PC-3 (cell line): Measurements from ENCODE around the gene OR56A5. TPM values are rescaled to one million over a fixed set of nuclear protein-coding genes. Genes with fewer than 3 reads are reported as not detected.

Source experiments
- ATAC-seq: fragments of 200-7000 bp; cut with Tn5 transposase; 2 replicates; pipeline ENCODE4 v1.9.1; 2020; ENCODE audit warnings: mild to moderate bottlenecking, moderate library complexity
- BruUV-seq: library from RNA; stranded (reverse); fragments of 400-500 nt; replicated peaks from 2 replicates; lab custom pipeline; 2021; lab: Mats Ljungman, UMichigan
- CTCF ChIA-PET: fragments of 300-600 bp; sonication (Branson Sonifier 250); formaldehyde crosslinking; loops from one replicate; lab custom pipeline; 2022; ENCODE audit warnings: antibody characterized with exemption; lab: Charles Lee
- POLR2A ChIA-PET: fragments of 300-600 bp; sonication (Branson Sonifier 250); formaldehyde crosslinking; loops from one replicate; lab custom pipeline; 2022; ENCODE audit warnings: antibody characterized with exemption; ENCODE audit not compliant: unreplicated experiment; lab: Charles Lee
- DNase-seq: peaks from one replicate; pipeline ENCODE4 v3.0.0-alpha.2; 2015
- H2AFZ ChIP-seq: fragments of 300-600 bp; sonication (generic); 2 replicates; pipeline ENCODE4 v1.6.0; 2016; ENCODE audit warnings: antibody characterized with exemption, low read length
- H3F3A ChIP-seq: fragments of 300-600 bp; sonication (generic); one replicate; pipeline ENCODE4 v1.6.0; 2017; ENCODE audit warnings: antibody characterized with exemption, low read length, control low read depth, mild to moderate bottlenecking; ENCODE audit not compliant: unreplicated experiment
- H3K27ac ChIP-seq: fragments of 300-600 bp; sonication (generic); 2 replicates; pipeline ENCODE4 v1.5.1; 2016; ENCODE audit warnings: mild to moderate bottlenecking, low read length
- H3K27me3 ChIP-seq: fragments of 300-600 bp; sonication (generic); 2 replicates; pipeline ENCODE4 v1.6.1; 2016; ENCODE audit warnings: low read length, mixed read lengths
- H3K36me3 ChIP-seq: fragments of 300-600 bp; sonication (generic); 2 replicates; pipeline ENCODE4 v1.6.1; 2016; ENCODE audit warnings: low read depth, mixed run types, low read length, mixed read lengths
- H3K4me1 ChIP-seq: fragments of 300-600 bp; sonication (generic); 2 replicates; pipeline ENCODE4 v1.5.1; 2016; ENCODE audit warnings: low read length; ENCODE audit not compliant: insufficient read depth
- H3K4me2 ChIP-seq: fragments of 300-600 bp; sonication (generic); 2 replicates; pipeline ENCODE4 v1.6.0; 2016; ENCODE audit warnings: low read length
- H3K4me3 ChIP-seq: fragments of 300-600 bp; sonication (generic); 2 replicates; pipeline ENCODE4 v1.5.1; 2016; ENCODE audit warnings: mild to moderate bottlenecking, low read length, mixed read lengths
- H3K79me2 ChIP-seq: fragments of 300-600 bp; sonication (generic); 2 replicates; pipeline ENCODE4 v1.6.1; 2017; ENCODE audit warnings: low read length, mixed read lengths
- H3K9ac ChIP-seq: fragments of 300-600 bp; sonication (generic); 2 replicates; pipeline ENCODE4 v1.6.0; 2016; ENCODE audit warnings: mild to moderate bottlenecking, low read length
- H3K9me2 ChIP-seq: fragments of 300-600 bp; sonication (generic); replicated peaks from 2 replicates; pipeline ENCODE4 v1.6.1; 2016; ENCODE audit warnings: mixed run types, low read length, mixed read lengths
- H3K9me3 ChIP-seq: fragments of 300-600 bp; sonication (generic); 2 replicates; pipeline ENCODE4 v1.6.1; 2016; ENCODE audit warnings: low read length, mixed read lengths
- H4K20me1 ChIP-seq: fragments of 300-600 bp; sonication (generic); 2 replicates; pipeline ENCODE4 v1.6.1; 2016; ENCODE audit warnings: low read length, mixed read lengths
- EZH2 ChIP-seq: fragments of 300-600 bp; sonication (generic); IDR thresholded peaks from one replicate; pipeline ENCODE4 v1.6.1; 2017; ENCODE audit warnings: antibody characterized with exemption, mild to moderate bottlenecking, low read length; ENCODE audit not compliant: unreplicated experiment
- EZH2phosphoT487 ChIP-seq: fragments of 300-600 bp; sonication (generic); IDR thresholded peaks from 2 replicates; pipeline ENCODE4 v1.6.1; 2018; ENCODE audit warnings: mild to moderate bottlenecking, antibody characterized with exemption, low read length, borderline replicate concordance
- intact Hi-C: fragments of 100-400 bp; cut with micrococcal nuclease; formaldehyde crosslinking; loops from 2 replicates; pipeline ENCODE4 v1.9.0; 2023
- total RNA-seq: library from RNA; depleted of rRNA; stranded (reverse); fragments of >200 nt; gene quantifications from 2 replicates; pipeline ENCODE4 v1.2.3, GENCODE V29; 2014; rRNA removed
- TF ChIP-seq, protein P1 (sequence below): fragments of 300-600 bp; sonication (generic); conservative IDR thresholded peaks from 2 replicates; pipeline ENCODE4 v1.5.1; 2017; ENCODE audit warnings: antibody characterized with exemption, low read depth, mild to moderate bottlenecking, low read length

Gene OR56A5
- total RNA-seq, 1 experiment from 2014 or later = not detected

DNA sequence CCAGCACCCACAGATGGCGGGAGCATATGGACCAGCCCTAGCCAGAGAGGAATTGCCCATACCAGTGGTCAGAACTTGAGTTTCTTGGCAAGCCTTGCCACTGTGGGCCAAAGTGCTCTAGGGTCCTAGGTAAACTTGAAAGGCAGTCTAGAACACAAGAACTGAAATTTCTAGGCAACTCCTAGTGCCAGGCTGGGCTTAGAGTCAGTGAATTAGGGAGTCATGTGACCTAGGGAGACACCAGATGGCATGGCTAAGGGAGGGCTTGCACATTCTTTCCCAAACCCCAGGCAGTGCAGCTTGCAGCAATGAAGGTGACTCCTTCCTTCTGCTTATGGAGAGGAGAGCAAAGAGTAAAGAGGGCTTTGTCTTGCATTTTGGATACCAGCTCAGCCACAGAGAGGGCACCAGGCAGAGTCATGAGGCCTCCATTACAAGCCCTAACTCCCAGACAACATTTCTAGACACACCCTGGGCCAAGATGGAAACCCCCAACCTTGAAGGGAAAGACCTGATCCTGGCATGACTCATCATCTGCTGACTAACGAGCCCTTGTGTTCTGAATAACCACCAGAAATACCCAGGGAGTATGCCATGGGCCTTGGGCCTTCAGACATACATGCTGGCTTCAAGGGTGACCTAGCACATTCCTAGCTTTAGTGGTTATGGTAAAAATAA is 45.4 kb downstream of the OR56A5 start:
- Histone ChIP-seq H3K36me3 (no peaks in the 10 kb centered on the region), H3K27me3 (no peaks in the 10 kb centered on the region), H3K9me3 (no peaks in the 10 kb centered on the region), H3K4me1 (no peaks in the 10 kb centered on the region), H3K27ac (no peak overlapping the region), H3K4me3 (no peak overlapping the region), H3K4me2 (no peak overlapping the region), H3K79me2 (no peaks in the 10 kb centered on the region), H3K9ac (no peak overlapping the region), H4K20me1 (no peaks in the 10 kb centered on the region), H3K9me2 (no peaks in the 10 kb centered on the region), H2AFZ (no peak overlapping the region), H3F3A (no peaks in the 10 kb centered on the region)
- no peak for TF ChIP-seq EZH2
- TF ChIP-seq EZH2phosphoT487 = no peak
- TF ChIP-seq, protein P1, sequence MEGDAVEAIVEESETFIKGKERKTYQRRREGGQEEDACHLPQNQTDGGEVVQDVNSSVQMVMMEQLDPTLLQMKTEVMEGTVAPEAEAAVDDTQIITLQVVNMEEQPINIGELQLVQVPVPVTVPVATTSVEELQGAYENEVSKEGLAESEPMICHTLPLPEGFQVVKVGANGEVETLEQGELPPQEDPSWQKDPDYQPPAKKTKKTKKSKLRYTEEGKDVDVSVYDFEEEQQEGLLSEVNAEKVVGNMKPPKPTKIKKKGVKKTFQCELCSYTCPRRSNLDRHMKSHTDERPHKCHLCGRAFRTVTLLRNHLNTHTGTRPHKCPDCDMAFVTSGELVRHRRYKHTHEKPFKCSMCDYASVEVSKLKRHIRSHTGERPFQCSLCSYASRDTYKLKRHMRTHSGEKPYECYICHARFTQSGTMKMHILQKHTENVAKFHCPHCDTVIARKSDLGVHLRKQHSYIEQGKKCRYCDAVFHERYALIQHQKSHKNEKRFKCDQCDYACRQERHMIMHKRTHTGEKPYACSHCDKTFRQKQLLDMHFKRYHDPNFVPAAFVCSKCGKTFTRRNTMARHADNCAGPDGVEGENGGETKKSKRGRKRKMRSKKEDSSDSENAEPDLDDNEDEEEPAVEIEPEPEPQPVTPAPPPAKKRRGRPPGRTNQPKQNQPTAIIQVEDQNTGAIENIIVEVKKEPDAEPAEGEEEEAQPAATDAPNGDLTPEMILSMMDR = no peak
- DNase-seq (peak; percentile 35), ATAC-seq (no peak)
- intact Hi-C loops = no loop called here
- no TSS peak for BruUV-seq
- ChIA-PET CTCF (no interaction called here), POLR2A (no interaction called here)

Other genes starting within 250 kb of the OR56A5 start
- not detected in 2 replicates for gene OR56B1, start 232.0 kb downstream of the OR56A5 start, total RNA-seq
- not detected in 2 replicates for gene OR52N4, start 214.3 kb downstream of the OR56A5 start, total RNA-seq
- gene OR52N5, start 185.1 kb downstream of the OR56A5 start, total RNA-seq = not detected in 2 replicates
- gene OR52N1, start 177.2 kb downstream of the OR56A5 start, total RNA-seq = not detected in 2 replicates
- gene OR52N2, start 159.6 kb downstream of the OR56A5 start, total RNA-seq = not detected in 2 replicates
- not detected in 2 replicates for gene OR52E6, start 126.6 kb downstream of the OR56A5 start, total RNA-seq
- gene OR52E8, start 110.8 kb downstream of the OR56A5 start, total RNA-seq = not detected in 2 replicates
- gene OR52E4, start 87.9 kb downstream of the OR56A5 start, total RNA-seq = not detected in 2 replicates
- not detected in 2 replicates for gene OR52E5, start 75.3 kb downstream of the OR56A5 start, total RNA-seq
- gene OR56A3, start 26.2 kb downstream of the OR56A5 start, total RNA-seq = not detected in 2 replicates
- not detected in 2 replicates for gene OR52L1, start 18.5 kb upstream of the OR56A5 start, total RNA-seq
- not detected in 2 replicates for gene OR56A4, start 38.5 kb upstream of the OR56A5 start, total RNA-seq
- not detected in 2 replicates for gene OR56A1, start 62.3 kb upstream of the OR56A5 start, total RNA-seq
- gene OR56B4, start 139.2 kb upstream of the OR56A5 start, total RNA-seq = not detected in 2 replicates
- gene OR52B2, start 201.8 kb upstream of the OR56A5 start, total RNA-seq = not detected in 2 replicates
- not detected in 2 replicates for gene OR52W1, start 230.7 kb upstream of the OR56A5 start, total RNA-seq
- not detected in 2 replicates for gene C11orf42, start 237.1 kb upstream of the OR56A5 start, total RNA-seq